SH-SY5Y (cell line): ENCODE results near the gene TEDC1.

Source experiments
- GATA2 ChIP-seq: IDR thresholded peaks from 2 replicates; pipeline ENCODE4 v1.6.1; 2011; ENCODE audit warnings: mild to moderate bottlenecking, low read depth, low read length
- GATA3 ChIP-seq: IDR thresholded peaks from 2 replicates; pipeline ENCODE4 v1.6.1; 2011; ENCODE audit warnings: low read depth, mild to moderate bottlenecking, low read length, moderate library complexity

GRCh38 chr14:105538481-105539049 is 47.5 kb downstream of the TEDC1 start:
- TF ChIP-seq GATA3, result no peak
- TF ChIP-seq GATA2, result no peak
